ENCODE measurements around the gene DRC3. TPM values are rescaled to one million over a fixed set of nuclear protein-coding genes. Genes with fewer than 3 reads are reported as not detected.

DRC3 gene
- total and polyA plus RNA-seq, 4 donors: 0.61 to 1.5 (median 1.1) TPM

- H3K27me3 ChIP-seq (ENCODE audit: control insufficient read depth in 4 of 4, insufficient read depth in 4 of 4, low read length in 3 of 4): no peaks in the 10 kb centered on the region
- no peak for DNase-seq (ENCODE audit: low spot score)
- H3K36me3 ChIP-seq (ENCODE audit: control insufficient read depth in 4 of 4, insufficient read depth in 3 of 4, low read depth in 1 of 4, low read length in 3 of 4): peaks cover 5 to 48% (median 23%) of the 10 kb centered on the region in 4 donors
- TF ChIP-seq, protein P1, sequence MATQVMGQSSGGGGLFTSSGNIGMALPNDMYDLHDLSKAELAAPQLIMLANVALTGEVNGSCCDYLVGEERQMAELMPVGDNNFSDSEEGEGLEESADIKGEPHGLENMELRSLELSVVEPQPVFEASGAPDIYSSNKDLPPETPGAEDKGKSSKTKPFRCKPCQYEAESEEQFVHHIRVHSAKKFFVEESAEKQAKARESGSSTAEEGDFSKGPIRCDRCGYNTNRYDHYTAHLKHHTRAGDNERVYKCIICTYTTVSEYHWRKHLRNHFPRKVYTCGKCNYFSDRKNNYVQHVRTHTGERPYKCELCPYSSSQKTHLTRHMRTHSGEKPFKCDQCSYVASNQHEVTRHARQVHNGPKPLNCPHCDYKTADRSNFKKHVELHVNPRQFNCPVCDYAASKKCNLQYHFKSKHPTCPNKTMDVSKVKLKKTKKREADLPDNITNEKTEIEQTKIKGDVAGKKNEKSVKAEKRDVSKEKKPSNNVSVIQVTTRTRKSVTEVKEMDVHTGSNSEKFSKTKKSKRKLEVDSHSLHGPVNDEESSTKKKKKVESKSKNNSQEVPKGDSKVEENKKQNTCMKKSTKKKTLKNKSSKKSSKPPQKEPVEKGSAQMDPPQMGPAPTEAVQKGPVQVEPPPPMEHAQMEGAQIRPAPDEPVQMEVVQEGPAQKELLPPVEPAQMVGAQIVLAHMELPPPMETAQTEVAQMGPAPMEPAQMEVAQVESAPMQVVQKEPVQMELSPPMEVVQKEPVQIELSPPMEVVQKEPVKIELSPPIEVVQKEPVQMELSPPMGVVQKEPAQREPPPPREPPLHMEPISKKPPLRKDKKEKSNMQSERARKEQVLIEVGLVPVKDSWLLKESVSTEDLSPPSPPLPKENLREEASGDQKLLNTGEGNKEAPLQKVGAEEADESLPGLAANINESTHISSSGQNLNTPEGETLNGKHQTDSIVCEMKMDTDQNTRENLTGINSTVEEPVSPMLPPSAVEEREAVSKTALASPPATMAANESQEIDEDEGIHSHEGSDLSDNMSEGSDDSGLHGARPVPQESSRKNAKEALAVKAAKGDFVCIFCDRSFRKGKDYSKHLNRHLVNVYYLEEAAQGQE (IDR thresholded peaks at IDR 0.05): no peak
- TF ChIP-seq SP1 (IDR thresholded peaks at IDR 0.05) (no peak), NR2F2 (IDR thresholded peaks at IDR 0.05) (no peak), EGR1 (IDR thresholded peaks at IDR 0.05; ENCODE audit: low read depth in 2 of 2) (no peak), HNF4A (conservative IDR thresholded peaks at IDR 0.05) (no peak), FOXA2 (IDR thresholded peaks at IDR 0.05) (no peak), YY1 (IDR thresholded peaks at IDR 0.05) (no peak), FOXA1 (IDR thresholded peaks at IDR 0.05) (no peak), GABPA (IDR thresholded peaks at IDR 0.05 in 1 of 2, conservative IDR thresholded peaks at IDR 0.05 in 1 of 2) (no peak), HNF4G (IDR thresholded peaks at IDR 0.05) (no peak), RAD21 (IDR thresholded peaks at IDR 0.05) (no peak), RXRA (IDR thresholded peaks at IDR 0.05) (no peak), ATF3 (IDR thresholded peaks at IDR 0.05) (no peak), CTCF (IDR thresholded peaks at IDR 0.05; ENCODE audit: low read depth, low read length, missing input control) (no peak)
- TF ChIP-seq, protein P2, sequence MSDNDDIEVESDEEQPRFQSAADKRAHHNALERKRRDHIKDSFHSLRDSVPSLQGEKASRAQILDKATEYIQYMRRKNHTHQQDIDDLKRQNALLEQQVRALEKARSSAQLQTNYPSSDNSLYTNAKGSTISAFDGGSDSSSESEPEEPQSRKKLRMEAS (IDR thresholded peaks at IDR 0.05): no peak
- TF ChIP-seq, protein P3, sequence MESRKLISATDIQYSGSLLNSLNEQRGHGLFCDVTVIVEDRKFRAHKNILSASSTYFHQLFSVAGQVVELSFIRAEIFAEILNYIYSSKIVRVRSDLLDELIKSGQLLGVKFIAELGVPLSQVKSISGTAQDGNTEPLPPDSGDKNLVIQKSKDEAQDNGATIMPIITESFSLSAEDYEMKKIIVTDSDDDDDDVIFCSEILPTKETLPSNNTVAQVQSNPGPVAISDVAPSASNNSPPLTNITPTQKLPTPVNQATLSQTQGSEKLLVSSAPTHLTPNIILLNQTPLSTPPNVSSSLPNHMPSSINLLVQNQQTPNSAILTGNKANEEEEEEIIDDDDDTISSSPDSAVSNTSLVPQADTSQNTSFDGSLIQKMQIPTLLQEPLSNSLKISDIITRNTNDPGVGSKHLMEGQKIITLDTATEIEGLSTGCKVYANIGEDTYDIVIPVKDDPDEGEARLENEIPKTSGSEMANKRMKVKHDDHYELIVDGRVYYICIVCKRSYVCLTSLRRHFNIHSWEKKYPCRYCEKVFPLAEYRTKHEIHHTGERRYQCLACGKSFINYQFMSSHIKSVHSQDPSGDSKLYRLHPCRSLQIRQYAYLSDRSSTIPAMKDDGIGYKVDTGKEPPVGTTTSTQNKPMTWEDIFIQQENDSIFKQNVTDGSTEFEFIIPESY (IDR thresholded peaks at IDR 0.05): no peak
- no peak overlapping the region for H3K9ac ChIP-seq (ENCODE audit: low read depth in 1 of 2, low read length in 2 of 2)
- WGBS: 84% methylated on average over 2 of the region's 2 CpGs
- H3K4me1 ChIP-seq (ENCODE audit: control insufficient read depth in 4 of 4, insufficient read depth in 4 of 4, low read length in 3 of 4): no peaks in the 10 kb centered on the region
- H3K27ac ChIP-seq (ENCODE audit: low read depth in 1 of 2, low read length in 2 of 2): no peak overlapping the region
- H3K4me3 ChIP-seq (ENCODE audit: low read depth in 1 of 3, low read length in 3 of 3): no peak overlapping the region
- H3K9me3 ChIP-seq (ENCODE audit: control insufficient read depth in 4 of 4, low read length in 3 of 4): no peaks in the 10 kb centered on the region
These were observed 91.4 kb downstream of the DRC3 start for GRCh38 chr17:18064053-18064452.

DNA sequence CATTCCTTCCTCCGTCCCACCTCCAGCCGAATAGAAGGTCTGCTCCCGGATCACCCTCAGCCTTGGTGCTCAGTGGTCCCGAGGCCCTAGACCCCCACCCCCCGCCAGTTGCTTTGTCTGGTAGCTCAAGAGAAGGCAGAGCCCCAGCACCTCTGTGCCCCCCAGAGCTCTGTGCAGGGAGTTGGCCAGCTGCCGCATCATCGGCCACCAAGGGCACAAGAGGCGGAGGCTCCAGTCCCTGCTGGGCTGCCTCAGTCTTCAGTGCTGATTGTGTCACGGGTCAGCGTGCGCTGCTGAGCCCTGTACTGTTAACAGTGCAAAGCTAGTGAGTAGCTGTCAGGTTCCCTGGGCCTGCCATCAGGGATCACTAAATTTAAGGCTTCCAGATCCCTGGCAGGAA lies 92.9 kb downstream of the DRC3 start:
- TF ChIP-seq RAD21 (IDR thresholded peaks at IDR 0.05) (no peak), EGR1 (IDR thresholded peaks at IDR 0.05; ENCODE audit: low read depth in 2 of 2) (no peak), YY1 (IDR thresholded peaks at IDR 0.05) (no peak), CTCF (IDR thresholded peaks at IDR 0.05; ENCODE audit: low read depth, low read length, missing input control) (no peak), GABPA (IDR thresholded peaks at IDR 0.05 in 1 of 2, conservative IDR thresholded peaks at IDR 0.05 in 1 of 2) (no peak), SP1 (IDR thresholded peaks at IDR 0.05) (no peak), RXRA (IDR thresholded peaks at IDR 0.05) (no peak), HNF4G (IDR thresholded peaks at IDR 0.05) (no peak), HNF4A (conservative IDR thresholded peaks at IDR 0.05) (no peak), TAF1 (conservative IDR thresholded peaks at IDR 0.05) (no peak), JUND (IDR thresholded peaks at IDR 0.05) (no peak)
- TF ChIP-seq, protein P2 (IDR thresholded peaks at IDR 0.05): no peak
- 96% methylated on average over 11 of the region's 11 CpGs for WGBS
- H3K9me3 ChIP-seq (ENCODE audit: control insufficient read depth in 4 of 4, low read length in 3 of 4): no peaks in the 10 kb centered on the region

More for the DNA sequence above, 92.9 kb downstream of the DRC3 start:
- no peak overlapping the region for H3K27ac ChIP-seq (ENCODE audit: low read depth in 1 of 2, low read length in 2 of 2)
- peaks cover 4 to 44% (median 20%) of the 10 kb centered on the region in 4 donors for H3K36me3 ChIP-seq (ENCODE audit: control insufficient read depth in 4 of 4, insufficient read depth in 3 of 4, low read depth in 1 of 4, low read length in 3 of 4)
- H3K9ac ChIP-seq (ENCODE audit: low read depth in 1 of 2, low read length in 2 of 2): no peak overlapping the region
- no peaks in the 10 kb centered on the region for H3K4me1 ChIP-seq (ENCODE audit: control insufficient read depth in 4 of 4, insufficient read depth in 4 of 4, low read length in 3 of 4)
- no peaks in the 10 kb centered on the region for H3K27me3 ChIP-seq (ENCODE audit: control insufficient read depth in 4 of 4, insufficient read depth in 4 of 4, low read length in 3 of 4)
- H3K4me3 ChIP-seq (ENCODE audit: low read depth in 1 of 3, low read length in 3 of 3): no peak overlapping the region
- no peak for DNase-seq (ENCODE audit: low spot score)
